ENCODE measurements around the gene N4BP2L2. TPM values are rescaled to one million over a fixed set of nuclear protein-coding genes. Genes with fewer than 3 reads are reported as not detected.

N4BP2L2 gene
- total RNA-seq, 2 experiments from 2014 or later = 97.1 to 111 TPM

DNA sequence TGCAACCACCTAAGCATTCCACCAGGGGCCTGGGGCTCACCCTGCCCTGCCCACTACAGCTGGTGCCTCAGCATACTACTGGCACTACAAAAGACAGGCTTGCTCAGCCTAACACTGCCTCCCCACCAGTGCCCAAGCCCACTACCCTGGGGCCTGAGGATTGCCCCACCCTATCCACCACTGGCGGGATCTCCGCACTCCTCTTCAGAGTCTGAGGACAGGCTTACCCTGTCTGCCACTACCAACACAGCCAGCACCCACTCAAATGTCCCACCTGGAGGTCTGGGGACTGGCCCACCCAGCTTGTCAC lies 83.0 kb downstream of the N4BP2L2 start:
- CTCF ChIA-PET = no interaction called here
- Mint-ChIP-seq H3K4me3 (no peak overlapping the region), H3K9me3 (ENCODE audit: insufficient read depth) (peaks cover 17% of the 10 kb centered on the region), H3K4me1 (ENCODE audit: low read depth) (no peaks in the 10 kb centered on the region), H3K36me3 (ENCODE audit: low read depth) (peaks cover 27% of the 10 kb centered on the region), H3K27ac (no peak overlapping the region), H3K27me3 (ENCODE audit: low read depth) (no peaks in the 10 kb centered on the region)
- ATAC-seq (no peak), DNase-seq (no peak)
- POLR2A ChIA-PET = no interaction called here

- POLR2A ChIA-PET = no interaction called here
- ATAC-seq (no peak), DNase-seq (no peak)
- H3K36me3 Mint-ChIP-seq (ENCODE audit: low read depth) = peaks cover 27% of the 10 kb centered on the region
- H3K4me1 Mint-ChIP-seq (ENCODE audit: low read depth) = no peaks in the 10 kb centered on the region
- CTCF ChIA-PET = no interaction called here
- no peaks in the 10 kb centered on the region for H3K27me3 Mint-ChIP-seq (ENCODE audit: low read depth)
- H3K9me3 Mint-ChIP-seq (ENCODE audit: insufficient read depth) = peaks cover 17% of the 10 kb centered on the region
- no peak overlapping the region for H3K27ac Mint-ChIP-seq
- H3K4me3 Mint-ChIP-seq = no peak overlapping the region
Measured at GRCh38 chr13:32454886-32455593, 83.6 kb downstream of the N4BP2L2 start.

DNA sequence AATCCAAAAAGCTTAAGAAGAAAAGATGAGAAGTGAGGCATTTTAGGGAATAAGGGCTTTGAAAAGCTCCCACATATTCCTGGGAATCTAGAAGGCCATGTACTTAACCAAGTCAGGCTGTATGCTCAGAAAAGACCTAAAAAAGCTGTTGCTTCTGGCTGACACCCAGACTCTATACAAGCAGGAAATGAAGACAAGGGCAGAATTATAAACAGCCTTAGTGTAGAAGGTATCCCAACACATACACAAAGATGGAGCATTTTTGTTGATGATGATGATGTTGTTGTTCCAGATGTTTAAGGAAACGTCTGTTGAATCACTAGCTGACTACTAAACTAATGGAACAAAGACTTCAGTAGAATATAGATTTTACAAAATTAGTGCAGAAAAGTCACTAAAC lies 84.6 kb downstream of the N4BP2L2 start:
- POLR2A ChIA-PET = no interaction called here
- H3K36me3 Mint-ChIP-seq (ENCODE audit: low read depth) = peaks cover 23% of the 10 kb centered on the region
- ATAC-seq = no peak
- H3K27me3 Mint-ChIP-seq (ENCODE audit: low read depth) = no peaks in the 10 kb centered on the region
- H3K4me1 Mint-ChIP-seq (ENCODE audit: low read depth) = no peaks in the 10 kb centered on the region
- CTCF ChIA-PET = interaction anchor here (0.7 to 1.3 kb wide), 2 partner anchors 11 to 34 kb away, joined by 3 to 4 read pairs; no protein-coding TSS in a partner anchor
- no peak overlapping the region for H3K4me3 Mint-ChIP-seq
- H3K9me3 Mint-ChIP-seq (ENCODE audit: insufficient read depth) = peaks cover 16% of the 10 kb centered on the region
- DNase-seq = no peak
- H3K27ac Mint-ChIP-seq = no peak overlapping the region

- DNase-seq (no peak), ATAC-seq (no peak)
- POLR2A ChIA-PET = no interaction called here
- no peaks in the 10 kb centered on the region for H3K27me3 Mint-ChIP-seq (ENCODE audit: low read depth)
- H3K36me3 Mint-ChIP-seq (ENCODE audit: low read depth) = peaks cover 1% of the 10 kb centered on the region
- H3K9me3 Mint-ChIP-seq (ENCODE audit: insufficient read depth) = no peaks in the 10 kb centered on the region
- no peak overlapping the region for H3K27ac Mint-ChIP-seq
- CTCF ChIA-PET = interaction anchor here (0.6 kb wide), 1 partner anchor 202 kb away, joined by 3 read pairs; no protein-coding TSS in a partner anchor
- H3K4me3 Mint-ChIP-seq = no peak overlapping the region
- H3K4me1 Mint-ChIP-seq (ENCODE audit: low read depth) = peaks cover 3% of the 10 kb centered on the region
Measured at GRCh38 chr13:32448972-32449371, 89.6 kb downstream of the N4BP2L2 start.

DNA sequence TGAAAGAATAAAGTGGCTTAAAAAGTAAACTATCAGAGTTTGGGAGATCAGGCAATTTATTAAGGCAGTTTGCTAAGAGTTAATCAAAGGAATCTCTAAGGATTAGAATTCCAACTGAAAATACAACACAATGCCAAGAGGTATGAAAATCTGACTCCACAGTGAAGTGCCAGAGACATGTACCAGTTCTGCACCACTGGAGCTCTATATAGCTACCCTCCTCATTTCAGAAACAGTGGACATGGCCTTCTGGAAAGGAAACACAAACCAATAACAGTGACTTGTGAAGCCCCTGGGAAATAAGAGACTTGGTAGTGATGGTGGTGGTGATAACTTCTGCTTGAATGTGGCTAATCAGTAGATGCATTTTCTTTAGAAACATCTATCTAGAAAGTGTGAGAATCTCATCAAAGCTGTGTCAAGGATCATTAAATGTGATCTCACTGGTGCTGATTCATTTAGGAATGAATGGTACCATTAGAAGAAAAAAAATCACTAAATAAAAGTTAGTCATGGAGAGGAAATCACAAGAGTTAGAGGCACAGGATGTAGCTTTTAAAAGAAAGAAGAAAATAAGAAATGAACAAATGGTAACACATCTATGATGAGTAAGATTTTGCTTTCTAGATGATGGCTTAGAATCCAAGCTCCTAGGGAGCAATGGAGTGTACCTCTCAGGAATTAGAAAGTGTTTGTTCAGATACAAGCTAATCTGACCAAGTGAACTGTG lies 90.5 kb downstream of the N4BP2L2 start:
- H3K4me3 Mint-ChIP-seq = no peak overlapping the region
- no peaks in the 10 kb centered on the region for H3K9me3 Mint-ChIP-seq (ENCODE audit: insufficient read depth)
- H3K36me3 Mint-ChIP-seq (ENCODE audit: low read depth) = peaks cover 1% of the 10 kb centered on the region
- peaks cover 5% of the 10 kb centered on the region for H3K4me1 Mint-ChIP-seq (ENCODE audit: low read depth)
- H3K27ac Mint-ChIP-seq = no peak overlapping the region
- ChIA-PET CTCF (interaction anchor here (0.6 kb wide), 1 partner anchor 201 kb away, joined by 3 read pairs; no protein-coding TSS in a partner anchor), POLR2A (no interaction called here)
- DNase-seq = no peak
- no peak for ATAC-seq
- H3K27me3 Mint-ChIP-seq (ENCODE audit: low read depth) = no peaks in the 10 kb centered on the region

GRCh38 chr13:32446773-32447465 lies 91.7 kb downstream of the N4BP2L2 start:
- no peak overlapping the region for H3K27ac Mint-ChIP-seq
- no peak overlapping the region for H3K4me3 Mint-ChIP-seq
- DNase-seq (no peak), ATAC-seq (no peak)
- H3K4me1 Mint-ChIP-seq (ENCODE audit: low read depth) = peaks cover 9% of the 10 kb centered on the region
- H3K36me3 Mint-ChIP-seq (ENCODE audit: low read depth) = peaks cover 1% of the 10 kb centered on the region
- H3K9me3 Mint-ChIP-seq (ENCODE audit: insufficient read depth) = no peaks in the 10 kb centered on the region
- POLR2A ChIA-PET = no interaction called here
- no peaks in the 10 kb centered on the region for H3K27me3 Mint-ChIP-seq (ENCODE audit: low read depth)
- CTCF ChIA-PET = interaction anchor here (1.4 kb wide), 1 partner anchor 179 kb away, joined by 4 read pairs; no protein-coding TSS in a partner anchor

GRCh38 chr13:32446220-32446619 lies 92.4 kb downstream of the N4BP2L2 start:
- DNase-seq (no peak), ATAC-seq (no peak)
- Mint-ChIP-seq H3K4me1 (ENCODE audit: low read depth) (peaks cover 9% of the 10 kb centered on the region), H3K27me3 (ENCODE audit: low read depth) (no peaks in the 10 kb centered on the region), H3K36me3 (ENCODE audit: low read depth) (peaks cover 1% of the 10 kb centered on the region), H3K9me3 (ENCODE audit: insufficient read depth) (no peaks in the 10 kb centered on the region), H3K4me3 (no peak overlapping the region), H3K27ac (no peak overlapping the region)
- ChIA-PET CTCF (interaction anchor here (0.9 to 1.4 kb wide), 3 partner anchors 19 to 178 kb away, joined by 3 to 4 read pairs (median 3); partner anchors contain the start of gene N4BP2L1), POLR2A (no interaction called here)

DNA sequence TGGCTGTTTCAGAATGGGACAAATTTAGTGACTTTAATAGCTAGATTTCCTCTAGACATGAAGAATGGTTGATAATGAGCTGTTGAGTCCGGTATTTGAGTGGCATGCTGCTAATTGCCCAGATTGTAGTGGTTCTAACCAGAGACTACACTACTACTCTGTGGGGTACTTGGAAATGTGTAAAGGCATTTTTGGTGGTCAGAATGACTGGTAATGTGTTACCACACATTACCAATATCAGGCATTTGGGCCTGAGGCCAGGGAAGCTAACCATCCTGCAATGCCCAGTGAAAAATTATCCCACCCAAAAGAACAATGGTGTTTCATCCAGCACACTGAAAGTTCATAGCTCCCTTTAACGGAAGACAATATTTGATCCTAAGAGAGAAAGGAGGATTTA lies 93.1 kb downstream of the N4BP2L2 start:
- CTCF ChIA-PET = interaction anchor here (0.9 to 1.9 kb wide), 5 partner anchors 18 to 177 kb away, joined by 3 to 5 read pairs (median 3); partner anchors contain the start of genes N4BP2L1 and N4BP2L2
- no peaks in the 10 kb centered on the region for H3K36me3 Mint-ChIP-seq (ENCODE audit: low read depth)

GRCh38 chr13:32443111-32443510 lies 95.5 kb downstream of the N4BP2L2 start:
- ATAC-seq (peak; percentile 81), DNase-seq (peak; percentile 67)
- Mint-ChIP-seq H3K36me3 (ENCODE audit: low read depth) (no peaks in the 10 kb centered on the region), H3K9me3 (ENCODE audit: insufficient read depth) (no peaks in the 10 kb centered on the region), H3K27me3 (ENCODE audit: low read depth) (no peaks in the 10 kb centered on the region), H3K4me1 (ENCODE audit: low read depth) (peaks cover 6% of the 10 kb centered on the region), H3K27ac (no peak overlapping the region), H3K4me3 (no peak overlapping the region)
- ChIA-PET POLR2A (no interaction called here), CTCF (interaction anchor here (0.9 to 2.0 kb wide), 15 partner anchors 10 to 279 kb away, joined by 3 to 10 read pairs (median 4); partner anchors contain the start of gene N4BP2L1)

More for the DNA sequence above, 93.1 kb downstream of the N4BP2L2 start:
- DNase-seq = no peak
- POLR2A ChIA-PET = no interaction called here
- H3K9me3 Mint-ChIP-seq (ENCODE audit: insufficient read depth) = no peaks in the 10 kb centered on the region
- ATAC-seq = no peak
- no peaks in the 10 kb centered on the region for H3K27me3 Mint-ChIP-seq (ENCODE audit: low read depth)
- peaks cover 9% of the 10 kb centered on the region for H3K4me1 Mint-ChIP-seq (ENCODE audit: low read depth)
- no peak overlapping the region for H3K4me3 Mint-ChIP-seq
- no peak overlapping the region for H3K27ac Mint-ChIP-seq

- no peak overlapping the region for H3K4me3 Mint-ChIP-seq
- no peaks in the 10 kb centered on the region for H3K9me3 Mint-ChIP-seq (ENCODE audit: insufficient read depth)
- H3K27me3 Mint-ChIP-seq (ENCODE audit: low read depth) = no peaks in the 10 kb centered on the region
- no peak overlapping the region for H3K27ac Mint-ChIP-seq
- peaks cover 5% of the 10 kb centered on the region for H3K4me1 Mint-ChIP-seq (ENCODE audit: low read depth)
- no peak for ATAC-seq
- no peak for DNase-seq
- CTCF ChIA-PET = interaction anchor here (1.0 to 1.5 kb wide), 4 partner anchors 11 to 143 kb away, joined by 3 to 5 read pairs (median 4); partner anchors contain the start of gene N4BP2L1
- H3K36me3 Mint-ChIP-seq (ENCODE audit: low read depth) = peaks cover 2% of the 10 kb centered on the region
- POLR2A ChIA-PET = interaction anchor here (0.7 kb wide), 1 partner anchor 10 kb away, joined by 3 read pairs; no protein-coding TSS in a partner anchor
Measured at GRCh38 chr13:32438871-32439270, 99.7 kb downstream of the N4BP2L2 start.

DNA sequence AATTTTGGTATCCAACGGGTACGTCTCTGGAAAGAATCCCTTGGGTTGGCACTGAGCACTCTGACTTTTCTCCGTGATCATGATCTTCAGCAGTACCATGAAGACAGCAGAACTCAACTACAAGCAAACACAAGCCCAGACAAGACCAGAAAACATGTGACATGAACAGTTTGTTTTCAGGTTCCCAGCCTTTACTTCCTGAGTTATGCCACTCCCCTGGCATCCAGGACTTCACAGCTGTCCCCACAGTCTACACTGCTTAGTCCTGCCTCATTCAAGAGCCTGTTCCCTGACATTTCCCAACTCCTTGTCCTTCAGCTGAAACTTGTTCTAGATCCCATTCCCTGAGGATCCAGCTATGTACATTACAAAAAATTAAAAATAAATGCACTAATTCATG lies 105.7 kb downstream of the N4BP2L2 start:
- Mint-ChIP-seq H3K4me3 (no peak overlapping the region), H3K36me3 (ENCODE audit: low read depth) (peaks cover 5% of the 10 kb centered on the region), H3K9me3 (ENCODE audit: insufficient read depth) (no peaks in the 10 kb centered on the region), H3K27ac (no peak overlapping the region), H3K4me1 (ENCODE audit: low read depth) (peaks cover 23% of the 10 kb centered on the region), H3K27me3 (ENCODE audit: low read depth) (no peaks in the 10 kb centered on the region)
- DNase-seq (no peak), ATAC-seq (no peak)
- ChIA-PET POLR2A (interaction anchor here (1.2 kb wide), 1 partner anchor 18 kb away, joined by 3 read pairs; no protein-coding TSS in a partner anchor), CTCF (interaction anchor here (0.9 to 1.0 kb wide), 2 partner anchors 36 to 37 kb away, joined by 3 read pairs; no protein-coding TSS in a partner anchor)
